GM12878 (cell line): Measurements from ENCODE around the gene PRPF31. TPM values are rescaled to one million over a fixed set of nuclear protein-coding genes. Genes with fewer than 3 reads are reported as not detected.

ENCODE experiments used
- ATAC-seq: fragments of 200-7000 bp; cut with Tn5 transposase; 3 replicates; pipeline ENCODE4 v1.9.1; 2020; ENCODE audit warnings: mild to moderate bottlenecking, moderate library complexity
- BruUV-seq: library from RNA; stranded (reverse); fragments of 400-500 nt; replicated peaks from 2 replicates; lab custom pipeline; 2021; lab: Mats Ljungman, UMichigan
- CTCF ChIA-PET: fragments of 300-600 bp; sonication (Branson Sonifier 250); formaldehyde crosslinking; extraction: SDS; loops from one replicate; lab custom pipeline; 2021; ENCODE audit warnings: inconsistent platforms; lab: Yijun Ruan, JAX
- POLR2A ChIA-PET: fragments of 350-600 bp; formaldehyde crosslinking; extraction: SDS; loops from one replicate; lab custom pipeline; 2021; ENCODE audit warnings: inconsistent platforms; lab: Charles Lee
- RAD21 ChIA-PET: fragments of 300-600 bp; sonication (Branson Sonifier 250); formaldehyde crosslinking; loops from one replicate; lab custom pipeline; 2023; ENCODE audit warnings: antibody characterized with exemption; ENCODE audit not compliant: unreplicated experiment; lab: Charles Lee
- SMC1A ChIA-PET: fragments of 300-600 bp; sonication (Branson Sonifier 250); formaldehyde crosslinking; loops from one replicate; lab custom pipeline; 2023; ENCODE audit not compliant: unreplicated experiment, uncharacterized antibody; lab: Charles Lee
- DNase-seq: peaks from one replicate; pipeline ENCODE4 v3.0.0-alpha.2; 2011; ENCODE audit warnings: low read depth, low spot score
- FAIRE-seq: peaks from 3 replicates; lab custom pipeline; 2011; peaks lifted over from hg19 to GRCh38; lab: Jason Lieb, UNC
- H2AFZ ChIP-seq: 2 replicates; pipeline ENCODE4 v1.6.0; 2011; ENCODE audit warnings: low read depth, low read length, control low read depth; ENCODE audit not compliant: control insufficient read depth
- H3K27ac ChIP-seq: 2 replicates; pipeline ENCODE4 v1.5.1; 2011; ENCODE audit warnings: control low read depth; ENCODE audit not compliant: control insufficient read depth, insufficient read depth
- H3K27me3 ChIP-seq, 2 experiments: replicated peaks in 1 of 2; 2 replicates each; pipeline versions ENCODE4 v1.6.0 to v1.6.1; 2011; ENCODE audit warnings: low read length in 1 of 2; ENCODE audit not compliant: control insufficient read depth in 2 of 2, insufficient read depth in 2 of 2
- H3K36me3 ChIP-seq, 2 experiments: 2 replicates each; pipeline ENCODE4 v1.5.1; 2011; ENCODE audit warnings: low read length in 1 of 2; ENCODE audit not compliant: control insufficient read depth in 2 of 2, insufficient read depth in 2 of 2
- H3K4me1 ChIP-seq: 2 replicates; pipeline ENCODE4 v1.6.1; 2011; ENCODE audit warnings: mild to moderate bottlenecking, low read length, moderate library complexity, mixed read lengths; ENCODE audit not compliant: control insufficient read depth, insufficient read depth
- H3K4me2 ChIP-seq: 2 replicates; pipeline ENCODE4 v1.6.0; 2011; ENCODE audit warnings: control low read depth; ENCODE audit not compliant: control insufficient read depth, insufficient read depth
- H3K4me3 ChIP-seq: fragments of 200-600 bp; sonication (generic); 2 replicates; pipeline ENCODE4 v1.5.1; 2016
- H3K79me2 ChIP-seq: 2 replicates; pipeline ENCODE4 v1.6.0; 2011; ENCODE audit warnings: low read length; ENCODE audit not compliant: control insufficient read depth, insufficient read depth
- H3K9ac ChIP-seq: 2 replicates; pipeline ENCODE4 v1.8.0; 2011; ENCODE audit warnings: low read length, control low read depth, mixed read lengths; ENCODE audit not compliant: control insufficient read depth, insufficient read depth
- H3K9me3 ChIP-seq: replicated peaks from 3 replicates; pipeline ENCODE4 v1.5.1; 2011; ENCODE audit warnings: mild to moderate bottlenecking, low read length; ENCODE audit not compliant: control insufficient read depth, insufficient read depth
- H4K20me1 ChIP-seq: 2 replicates; pipeline ENCODE4 v1.6.0; 2011; ENCODE audit not compliant: control insufficient read depth, insufficient read depth
- DPF2 ChIP-seq: fragments of 450-650 bp; IDR thresholded peaks from 2 replicates; pipeline ENCODE4 v1.6.1; 2017; ENCODE audit warnings: mild to moderate bottlenecking
- EED ChIP-seq: sonication (generic); IDR thresholded peaks from 2 replicates; pipeline ENCODE4 v1.6.1; 2016; ENCODE audit warnings: antibody characterized with exemption, low read depth
- GABPA ChIP-seq: IDR thresholded peaks from 2 replicates; pipeline ENCODE4 v1.6.1; 2014; ENCODE audit warnings: antibody characterized with exemption, low read depth, mild to moderate bottlenecking, inconsistent platforms
- HDAC6 ChIP-seq: fragments of 200-600 bp; sonication (generic); IDR thresholded peaks from one replicate; pipeline ENCODE4 v1.8.0; 2017; ENCODE audit warnings: antibody characterized with exemption; ENCODE audit not compliant: unreplicated experiment
- IKZF2 ChIP-seq, 2 experiments: fragments of 450-650 bp; IDR thresholded peaks; 2 replicates each; pipeline ENCODE4 v1.6.1; 2017; ENCODE audit warnings: mild to moderate bottlenecking in 2 of 2, moderate library complexity in 2 of 2
- NR2C1 ChIP-seq: fragments of 450-650 bp; IDR thresholded peaks from 2 replicates; pipeline ENCODE4 v1.6.1; 2017; ENCODE audit warnings: antibody characterized with exemption, mild to moderate bottlenecking, moderate library complexity
- POLR2A ChIP-seq: IDR thresholded peaks from 2 replicates; pipeline ENCODE4 v1.6.1; 2011; ENCODE audit warnings: low read depth, mild to moderate bottlenecking, low read length
- POLR2AphosphoS5 ChIP-seq: IDR thresholded peaks from 2 replicates; pipeline ENCODE4 v1.6.1; 2011; ENCODE audit warnings: mild to moderate bottlenecking, low read length, inconsistent platforms
- RAD51 ChIP-seq: fragments of 450-650 bp; IDR thresholded peaks from 2 replicates; pipeline ENCODE4 v1.6.1; 2016; ENCODE audit warnings: moderate library complexity, mild to moderate bottlenecking, inconsistent platforms
- RUNX3 ChIP-seq: IDR thresholded peaks from 2 replicates; pipeline ENCODE4 v1.6.1; 2012; ENCODE audit warnings: low read length, inconsistent platforms
- SPI1 ChIP-seq: IDR thresholded peaks from 2 replicates; pipeline ENCODE4 v1.6.1; 2011; ENCODE audit warnings: low read depth, mild to moderate bottlenecking, low read length, moderate library complexity, borderline replicate concordance; ENCODE audit not compliant: insufficient read depth
- SRF ChIP-seq, 2 experiments: IDR thresholded peaks; 2 replicates each; pipeline ENCODE4 v1.6.1; 2011; ENCODE audit warnings: low read depth in 2 of 2, low read length in 2 of 2, mild to moderate bottlenecking in 1 of 2, moderate library complexity in 1 of 2
- TAF1 ChIP-seq: IDR thresholded peaks from 2 replicates; pipeline ENCODE4 v1.6.1; 2011; ENCODE audit warnings: mild to moderate bottlenecking, low read depth, low read length, borderline replicate concordance
- USF1 ChIP-seq: IDR thresholded peaks from 2 replicates; pipeline ENCODE4 v1.6.1; 2011; ENCODE audit warnings: borderline replicate concordance, low read depth, mild to moderate bottlenecking, moderate library complexity, mixed read lengths, low read length; ENCODE audit not compliant: insufficient read depth; ENCODE audit errors: extremely low read length
- WGBS: methylation state at CpG from one replicate; pipeline ENCODE4 v1.1.6; 2016; ENCODE audit warnings: low lambda C conversion rate; ENCODE audit not compliant: insufficient replicate concordance, insufficient coverage; ENCODE audit errors: missing lambda C conversion rate; 5-methylcytosine and 5-hydroxymethylcytosine counted together
- in situ Hi-C: fragments of 300-500 bp; cut with MboI; formaldehyde crosslinking; loops from 9 replicates; pipeline ENCODE4 v1.14.3; 2018; ENCODE audit warnings: mixed read lengths
- intact Hi-C: fragments of 100-400 bp; cut with micrococcal nuclease; formaldehyde crosslinking; loops from one replicate; pipeline ENCODE4 v1.14.2; 2022; ENCODE audit not compliant: unreplicated experiment
- polyA plus RNA-seq, 11 experiments: library from polyadenylated mRNA; depleted of rRNA in 4 of 11; unstranded in 6 of 11; stranded (reverse) in 5 of 11; fragments of >200 nt; fragmentation: Nextera tagmentation in 4 of 11; fragmentation: Illumina TruSeq in 1 of 11; extraction: Ambion mirVana in 4 of 11; extraction: Trizol in 1 of 11; gene quantifications; 1 replicate in 1 of 11; 2 replicates in 10 of 11; pipeline versions ENCODE4 v1.2.1 to v1.2.3, GENCODE V29; 2011 to 2016; ENCODE audit warnings: inconsistent platforms in 2 of 11, missing spikeins in 2 of 11, low read depth in 1 of 11
- total RNA-seq, 4 experiments: library from RNA; depleted of rRNA in 3 of 4; stranded (reverse); fragments of >200 nt in 3 of 4; fragmentation: Illumina TruSeq in 1 of 4; extraction: Trizol in 1 of 4; gene quantifications; 2 replicates each; pipeline versions ENCODE4 v1.2.1 to v1.2.3, GENCODE V29; 2013 to 2021
- TF ChIP-seq, protein P1 (sequence below): fragments of 450-650 bp; IDR thresholded peaks from 2 replicates; pipeline ENCODE4 v1.6.1; 2018; ENCODE audit warnings: mild to moderate bottlenecking, low read depth, moderate library complexity; ENCODE audit not compliant: partially characterized antibody

PRPF31 gene
- total and polyA plus RNA-seq, 10 of the 15 experiments (the other 5 are each of a cell fraction or from before 2014, with no cell fraction given): 2.7 to 170 (median 69.7) TPM

DNA sequence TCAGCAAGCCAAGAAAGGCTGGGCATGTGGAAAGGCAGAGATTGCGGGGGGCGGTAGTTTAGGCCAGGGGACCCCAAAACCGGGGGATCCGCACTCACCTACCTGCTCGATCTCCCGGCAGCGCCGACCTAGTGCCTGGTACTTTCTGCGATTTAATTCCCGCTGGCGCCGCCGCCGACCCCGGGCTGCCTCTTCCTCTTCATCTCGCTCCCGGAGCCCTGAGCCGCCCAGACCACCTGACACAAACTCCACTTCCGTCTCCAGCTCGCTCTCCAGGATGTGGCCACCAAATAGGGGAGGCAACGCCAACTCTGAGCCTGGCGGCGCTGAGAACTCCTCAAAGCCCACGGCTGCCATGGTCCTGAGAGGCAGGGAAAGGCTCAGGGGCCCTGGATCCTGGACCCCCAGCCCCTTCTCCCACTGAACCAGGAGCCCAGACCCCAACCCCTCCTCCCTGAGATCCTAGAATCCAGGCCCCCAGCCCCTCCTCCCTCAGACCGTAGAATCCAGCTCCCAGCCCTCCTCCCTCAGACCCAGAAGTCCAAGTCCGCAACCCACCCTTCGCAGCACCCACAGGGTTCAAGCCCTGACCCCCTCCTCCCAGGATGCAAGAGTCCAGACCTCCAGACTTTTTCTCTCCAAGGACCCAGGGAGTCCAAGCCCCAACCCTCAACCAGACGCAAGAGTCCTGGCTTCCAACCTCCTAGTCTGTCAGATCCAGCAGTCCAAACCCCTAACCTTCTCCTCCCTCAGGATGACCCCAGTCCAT is 1.0 kb upstream of the PRPF31 start:
- no TSS peak for BruUV-seq
- H3K9me3 ChIP-seq: no peaks in the 10 kb centered on the region
- ATAC-seq (peak; percentile 81), FAIRE-seq (peak; percentile 91)
- H3K4me1 ChIP-seq: peaks cover 10% of the 10 kb centered on the region
- H2AFZ ChIP-seq: peak overlapping the region; percentile 95
- CTCF ChIA-PET: interaction anchor here (1.7 kb wide), 1 partner anchor 277 kb away, joined by 4 read pairs; no protein-coding TSS in a partner anchor
- intact Hi-C loops (no loop called here), in situ Hi-C loops (no loop called here)
- peaks cover 29% of the 10 kb centered on the region for H3K79me2 ChIP-seq
- RAD21 ChIA-PET: interaction anchor here (1.2 to 2.9 kb wide), 2 partner anchors 13 to 23 kb away, joined by 3 to 19 read pairs; partner anchors contain the start of gene CNOT3
- POLR2A ChIA-PET: interaction anchor here (0.6 to 2.6 kb wide), 5 partner anchors 11 to 83 kb away, joined by 3 to 25 read pairs (median 4); partner anchors contain the start of genes CNOT3, LENG1 and MBOAT7
- no peaks in the 10 kb centered on the region for H4K20me1 ChIP-seq
- H3K27ac ChIP-seq: peak overlapping the region; percentile 79
- H3K36me3 ChIP-seq: peaks cover 7 to 17% of the 10 kb centered on the region in 2 experiments; a peak in 3 of 4 replicates
- 0 out of 2 replicates have a peak, but pooled peaks have one; percentile 30 for TF ChIP-seq EED
- TF ChIP-seq HDAC6: no peak
- TF ChIP-seq POLR2A: peak; percentile 73
- TF ChIP-seq RUNX3: peak; percentile 50; the same call in 1 of the 2 replicates
- peak; percentile 39; the same call in 1 of the 2 replicates for TF ChIP-seq SPI1
- peak; percentile 50; the same call in 1 of the 2 replicates for TF ChIP-seq TAF1
- TF ChIP-seq DPF2: no peak
- TF ChIP-seq GABPA: peak; percentile 61; the same call in 1 of the 2 replicates
- peak; percentile 22 for TF ChIP-seq USF1
- TF ChIP-seq SRF (IDR thresholded peaks at IDR 0.05; ENCODE audit: low read depth in 2 of 2, low read length in 2 of 2): peak; percentile 88 to 92
- no peak for TF ChIP-seq IKZF2 (IDR thresholded peaks at IDR 0.05)
- TF ChIP-seq, protein P1, sequence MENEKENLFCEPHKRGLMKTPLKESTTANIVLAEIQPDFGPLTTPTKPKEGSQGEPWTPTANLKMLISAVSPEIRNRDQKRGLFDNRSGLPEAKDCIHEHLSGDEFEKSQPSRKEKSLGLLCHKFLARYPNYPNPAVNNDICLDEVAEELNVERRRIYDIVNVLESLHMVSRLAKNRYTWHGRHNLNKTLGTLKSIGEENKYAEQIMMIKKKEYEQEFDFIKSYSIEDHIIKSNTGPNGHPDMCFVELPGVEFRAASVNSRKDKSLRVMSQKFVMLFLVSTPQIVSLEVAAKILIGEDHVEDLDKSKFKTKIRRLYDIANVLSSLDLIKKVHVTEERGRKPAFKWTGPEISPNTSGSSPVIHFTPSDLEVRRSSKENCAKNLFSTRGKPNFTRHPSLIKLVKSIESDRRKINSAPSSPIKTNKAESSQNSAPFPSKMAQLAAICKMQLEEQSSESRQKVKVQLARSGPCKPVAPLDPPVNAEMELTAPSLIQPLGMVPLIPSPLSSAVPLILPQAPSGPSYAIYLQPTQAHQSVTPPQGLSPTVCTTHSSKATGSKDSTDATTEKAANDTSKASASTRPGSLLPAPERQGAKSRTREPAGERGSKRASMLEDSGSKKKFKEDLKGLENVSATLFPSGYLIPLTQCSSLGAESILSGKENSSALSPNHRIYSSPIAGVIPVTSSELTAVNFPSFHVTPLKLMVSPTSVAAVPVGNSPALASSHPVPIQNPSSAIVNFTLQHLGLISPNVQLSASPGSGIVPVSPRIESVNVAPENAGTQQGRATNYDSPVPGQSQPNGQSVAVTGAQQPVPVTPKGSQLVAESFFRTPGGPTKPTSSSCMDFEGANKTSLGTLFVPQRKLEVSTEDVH: no peak
- peak; percentile 46; the same call in 1 of the 2 replicates for TF ChIP-seq POLR2AphosphoS5
- TF ChIP-seq RAD51: peak; percentile 71
- TF ChIP-seq NR2C1: no peak
- TF ChIP-seq, all 136 proteins: peak for 10
- H3K9ac ChIP-seq: peak overlapping the region; percentile 93
- no peak for DNase-seq
- SMC1A ChIA-PET: interaction anchor here (0.9 to 1.4 kb wide), 2 partner anchors 12 to 23 kb away, joined by 3 to 6 read pairs; partner anchors contain the start of genes CNOT3 and NDUFA3
- H3K4me3 ChIP-seq: peak overlapping the region; percentile 95
- 2% methylated on average over 28 of the region's 28 CpGs for WGBS
- H3K4me2 ChIP-seq: peak overlapping the region; percentile 82
- H3K27me3 ChIP-seq: no peaks in the 10 kb centered on the region
